DND-41 (cell line): Measurements from ENCODE around the gene SUMF2.
"Not testable (repeated sequence)": the region's sequence is repeated elsewhere in the genome, so short reads cannot be mapped to it uniquely, and the experiment has no call there.

Experiments used
- ATAC-seq: fragments of 200-7000 bp; cut with Tn5 transposase; 3 replicates; pipeline ENCODE4 v1.9.1; 2021; ENCODE audit warnings: low read depth; ENCODE audit not compliant: insufficient read depth
- DNase-seq: peaks from one replicate; pipeline ENCODE4 v3.0.0-alpha.2; 2020
- H2AFZ ChIP-seq: 2 replicates; pipeline ENCODE4 v1.6.0; 2012; ENCODE audit warnings: low read depth, low read length
- H3K27ac ChIP-seq: 2 replicates; pipeline ENCODE4 v1.5.1; 2012; ENCODE audit warnings: low read length, inconsistent platforms
- H3K27me3 ChIP-seq: fragments of 200-600 bp; sonication (generic); 2 replicates; pipeline ENCODE4 v1.6.0; 2012; ENCODE audit warnings: low read length, mild to moderate bottlenecking, inconsistent platforms; ENCODE audit not compliant: insufficient read depth, poor library complexity
- H3K36me3 ChIP-seq: 2 replicates; pipeline ENCODE4 v1.5.1; 2012; ENCODE audit warnings: low read length, inconsistent platforms; ENCODE audit not compliant: insufficient read depth
- H3K4me1 ChIP-seq: 2 replicates; pipeline ENCODE4 v1.5.1; 2012; ENCODE audit warnings: mild to moderate bottlenecking, low read length; ENCODE audit not compliant: insufficient read depth
- H3K4me2 ChIP-seq: 2 replicates; pipeline ENCODE4 v1.6.0; 2012; ENCODE audit warnings: mild to moderate bottlenecking, moderate library complexity, low read length, inconsistent platforms; ENCODE audit not compliant: insufficient read depth
- H3K4me3 ChIP-seq, 2 experiments: fragments of 200-600 bp in 1 of 2; shearing (Covaris generic) in 1 of 2; 2 replicates each; pipeline ENCODE4 v1.5.1; 2012 to 2016; ENCODE audit warnings: inconsistent platforms in 2 of 2, low read length in 2 of 2, mild to moderate bottlenecking in 2 of 2, low read depth in 1 of 2, moderate library complexity in 1 of 2
- H3K79me2 ChIP-seq: 2 replicates; pipeline ENCODE4 v1.6.0; 2012; ENCODE audit warnings: low read length, inconsistent platforms; ENCODE audit not compliant: insufficient read depth
- H3K9ac ChIP-seq: 2 replicates; pipeline ENCODE4 v1.6.0; 2012; ENCODE audit warnings: low read depth, mild to moderate bottlenecking, inconsistent platforms, low read length, moderate library complexity
- H3K9me3 ChIP-seq: 2 replicates; pipeline ENCODE4 v1.5.1; 2012; ENCODE audit warnings: low read length, moderate library complexity, mild to moderate bottlenecking, inconsistent platforms; ENCODE audit not compliant: insufficient read depth, severe bottlenecking
- H4K20me1 ChIP-seq: 2 replicates; pipeline ENCODE4 v1.6.0; 2012; ENCODE audit warnings: low read length; ENCODE audit not compliant: insufficient read depth
- EZH2 ChIP-seq: IDR thresholded peaks from 3 replicates; pipeline ENCODE4 v1.6.1; 2012; ENCODE audit warnings: borderline replicate concordance, low read depth, mild to moderate bottlenecking, moderate library complexity, low read length, inconsistent platforms; ENCODE audit not compliant: severe bottlenecking
- TF ChIP-seq, protein P1 (sequence below): IDR thresholded peaks from 2 replicates; pipeline ENCODE4 v1.5.1; 2012; ENCODE audit warnings: borderline replicate concordance, low read length, moderate library complexity, mild to moderate bottlenecking; ENCODE audit not compliant: poor library complexity, severe bottlenecking; ENCODE audit errors: extremely low read depth

SUMF2 gene

DNA sequence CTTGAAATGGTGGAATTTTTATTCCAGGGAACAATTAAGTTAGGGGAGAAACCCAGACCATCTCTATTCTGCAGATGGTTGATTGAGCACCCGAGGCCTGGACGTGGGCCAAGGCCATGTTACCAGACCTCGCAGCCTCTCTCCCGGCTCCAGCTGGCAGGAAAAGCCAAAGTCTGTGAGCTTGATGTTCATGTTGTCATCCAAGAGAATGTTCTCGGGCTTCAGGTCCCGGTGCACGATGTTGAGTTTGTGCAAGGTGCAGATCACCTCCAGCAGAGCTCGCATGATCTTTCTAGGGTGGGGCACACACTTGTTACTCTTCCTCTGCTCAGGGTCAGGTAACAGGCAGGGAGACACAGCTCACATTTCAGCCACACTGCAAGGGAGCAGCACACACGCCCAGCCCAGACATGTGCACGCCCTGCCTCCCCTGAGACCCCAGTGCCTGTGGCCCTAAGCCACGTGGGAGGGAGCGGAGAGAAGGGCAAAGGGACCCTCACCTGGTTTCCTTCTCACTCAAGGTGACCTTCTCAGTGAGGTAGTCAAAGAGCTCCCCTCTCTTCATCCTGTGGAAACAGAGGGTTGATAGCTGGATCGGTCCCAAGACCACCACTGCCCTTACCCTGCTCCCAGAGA is 19.2 kb downstream of the SUMF2 start:
- TF ChIP-seq EZH2 = no peak
- TF ChIP-seq, protein P1, sequence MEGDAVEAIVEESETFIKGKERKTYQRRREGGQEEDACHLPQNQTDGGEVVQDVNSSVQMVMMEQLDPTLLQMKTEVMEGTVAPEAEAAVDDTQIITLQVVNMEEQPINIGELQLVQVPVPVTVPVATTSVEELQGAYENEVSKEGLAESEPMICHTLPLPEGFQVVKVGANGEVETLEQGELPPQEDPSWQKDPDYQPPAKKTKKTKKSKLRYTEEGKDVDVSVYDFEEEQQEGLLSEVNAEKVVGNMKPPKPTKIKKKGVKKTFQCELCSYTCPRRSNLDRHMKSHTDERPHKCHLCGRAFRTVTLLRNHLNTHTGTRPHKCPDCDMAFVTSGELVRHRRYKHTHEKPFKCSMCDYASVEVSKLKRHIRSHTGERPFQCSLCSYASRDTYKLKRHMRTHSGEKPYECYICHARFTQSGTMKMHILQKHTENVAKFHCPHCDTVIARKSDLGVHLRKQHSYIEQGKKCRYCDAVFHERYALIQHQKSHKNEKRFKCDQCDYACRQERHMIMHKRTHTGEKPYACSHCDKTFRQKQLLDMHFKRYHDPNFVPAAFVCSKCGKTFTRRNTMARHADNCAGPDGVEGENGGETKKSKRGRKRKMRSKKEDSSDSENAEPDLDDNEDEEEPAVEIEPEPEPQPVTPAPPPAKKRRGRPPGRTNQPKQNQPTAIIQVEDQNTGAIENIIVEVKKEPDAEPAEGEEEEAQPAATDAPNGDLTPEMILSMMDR = no peak
- H3K9me3 ChIP-seq = no peaks in the 10 kb centered on the region
- peaks cover 48% of the 10 kb centered on the region for H3K36me3 ChIP-seq
- no peak overlapping the region for H3K27ac ChIP-seq
- no peak for ATAC-seq
- H3K4me2 ChIP-seq = no peak overlapping the region
- no peaks in the 10 kb centered on the region for H3K79me2 ChIP-seq
- H4K20me1 ChIP-seq = 0 out of 2 replicates have a peak, but pooled peaks cover 6% of the 10 kb centered on the region
- DNase-seq = no peak
- no peaks in the 10 kb centered on the region for H3K27me3 ChIP-seq
- no peak overlapping the region for H2AFZ ChIP-seq
- no peak overlapping the region for H3K9ac ChIP-seq
- H3K4me3 ChIP-seq = no peak overlapping the region
- no peaks in the 10 kb centered on the region for H3K4me1 ChIP-seq

DNA sequence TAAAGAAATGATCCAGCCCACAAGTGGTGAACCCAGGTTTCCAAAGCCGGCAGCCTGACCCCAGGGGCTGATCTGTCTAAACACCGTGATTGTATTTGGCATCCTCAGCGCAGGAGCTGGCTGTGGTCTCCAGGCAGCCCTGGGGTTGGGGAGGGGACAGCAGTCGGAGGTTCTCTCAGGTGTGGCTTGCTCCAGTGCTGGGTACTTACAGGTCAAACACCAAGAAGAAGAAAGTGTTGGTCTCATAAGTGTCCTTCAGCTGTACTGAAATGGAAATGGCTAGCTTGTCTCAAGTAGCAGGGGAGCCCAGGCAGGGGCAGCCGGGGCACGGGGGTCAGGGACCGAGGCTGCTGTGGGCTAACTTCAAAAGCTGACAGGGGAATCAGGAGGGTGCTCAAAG is 22.7 kb downstream of the SUMF2 start:
- no peaks in the 10 kb centered on the region for H3K27me3 ChIP-seq
- H3K27ac ChIP-seq = no peak overlapping the region
- no peaks in the 10 kb centered on the region for H3K9me3 ChIP-seq
- no peaks in the 10 kb centered on the region for H4K20me1 ChIP-seq
- DNase-seq (no peak), ATAC-seq (no peak)
- no peaks in the 10 kb centered on the region for H3K79me2 ChIP-seq
- H3K9ac ChIP-seq = no peak overlapping the region
- no peak overlapping the region for H2AFZ ChIP-seq
- TF ChIP-seq EZH2 = no peak
- TF ChIP-seq, protein P1 = no peak
- no peaks in the 10 kb centered on the region for H3K4me1 ChIP-seq
- H3K36me3 ChIP-seq = peaks cover 22% of the 10 kb centered on the region
- no peak overlapping the region for H3K4me2 ChIP-seq
- H3K4me3 ChIP-seq = no peak overlapping the region

DNA sequence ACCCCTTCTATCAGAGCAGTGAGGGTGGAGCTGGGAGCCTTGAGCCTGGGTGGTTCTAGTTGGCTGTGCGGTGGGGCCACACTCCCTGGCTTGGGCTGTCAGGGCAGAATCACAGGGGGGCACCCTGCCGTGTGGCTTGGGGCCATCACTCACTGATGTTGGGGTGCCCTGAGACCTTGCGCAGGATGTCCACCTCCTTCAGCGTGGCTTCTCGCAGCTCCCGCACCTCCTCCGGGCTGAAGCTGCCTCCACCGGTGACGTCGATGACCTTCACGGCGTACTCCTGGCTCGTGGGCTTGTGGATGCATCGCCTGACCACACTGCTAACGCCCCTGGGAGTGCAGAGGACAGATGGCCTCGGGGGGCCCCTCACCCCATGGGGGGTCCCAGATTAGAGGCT is 23.4 kb downstream of the SUMF2 start:
- H4K20me1 ChIP-seq = no peaks in the 10 kb centered on the region
- TF ChIP-seq EZH2 = no peak
- TF ChIP-seq, protein P1 = no peak

DNA sequence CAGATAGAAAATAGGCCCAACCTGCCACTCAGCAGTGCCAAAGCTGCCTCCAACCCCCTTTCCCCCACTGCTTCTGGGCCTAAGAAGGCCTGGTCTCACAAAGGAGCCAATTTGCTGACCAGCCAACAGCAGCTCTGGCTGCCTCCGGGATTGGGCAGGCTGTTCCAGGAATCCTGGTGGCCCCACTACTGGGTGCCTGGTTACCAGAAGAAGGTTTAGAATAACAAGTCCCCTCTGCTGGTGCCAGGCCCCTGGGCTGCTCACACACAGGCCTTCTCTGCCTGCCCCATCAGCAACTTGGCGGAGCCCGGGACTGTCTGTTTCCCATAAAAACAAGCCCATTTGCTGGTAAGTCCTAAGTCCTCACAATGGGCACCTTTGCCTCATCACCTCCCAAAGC is 27.5 kb downstream of the SUMF2 start:
- H3K79me2 ChIP-seq = no peaks in the 10 kb centered on the region
- no peak overlapping the region for H3K27ac ChIP-seq
- TF ChIP-seq, protein P1 = no peak
- H3K4me1 ChIP-seq = peaks cover 5% of the 10 kb centered on the region; the same call in 1 of the 2 replicates
- H3K27me3 ChIP-seq = no peaks in the 10 kb centered on the region
- H3K9ac ChIP-seq = no peak overlapping the region
- H3K4me2 ChIP-seq = no peak overlapping the region
- H2AFZ ChIP-seq = no peak overlapping the region
- H3K36me3 ChIP-seq = peaks cover 14% of the 10 kb centered on the region
- H3K4me3 ChIP-seq = no peak overlapping the region
- no peaks in the 10 kb centered on the region for H3K9me3 ChIP-seq
- no peak for ATAC-seq
- H4K20me1 ChIP-seq = no peaks in the 10 kb centered on the region
- no peak for DNase-seq

More for the DNA sequence above, 23.4 kb downstream of the SUMF2 start:
- no peaks in the 10 kb centered on the region for H3K4me1 ChIP-seq
- H3K27me3 ChIP-seq = no peaks in the 10 kb centered on the region
- H3K9ac ChIP-seq = no peak overlapping the region
- H3K4me3 ChIP-seq = no peak overlapping the region
- H3K79me2 ChIP-seq = no peaks in the 10 kb centered on the region
- H3K27ac ChIP-seq = no peak overlapping the region
- no peak overlapping the region for H3K4me2 ChIP-seq
- H2AFZ ChIP-seq = no peak overlapping the region
- peaks cover 18% of the 10 kb centered on the region for H3K36me3 ChIP-seq
- no peak for DNase-seq
- ATAC-seq = no peak
- no peaks in the 10 kb centered on the region for H3K9me3 ChIP-seq

DNA sequence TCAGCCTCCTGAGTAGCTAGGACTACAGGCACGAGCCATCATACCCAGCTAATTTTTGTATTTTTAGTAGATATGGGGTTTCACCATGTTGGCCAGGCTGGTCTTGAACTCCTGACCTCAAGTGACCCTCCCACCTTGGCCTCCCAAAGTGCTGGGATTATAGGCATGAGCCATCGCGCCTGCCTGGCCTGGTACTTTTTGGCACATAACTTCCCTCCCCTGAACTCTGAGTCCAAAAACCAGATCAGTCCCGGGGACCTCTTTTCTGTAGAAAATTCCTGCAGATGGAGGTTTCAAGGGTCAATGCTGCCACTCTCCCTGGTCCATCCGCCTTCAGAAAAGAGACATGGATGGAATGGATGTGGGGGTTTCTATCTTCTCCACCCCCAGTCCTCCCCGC is 28.3 kb downstream of the SUMF2 start:
- H3K27ac ChIP-seq, ATAC-seq, H3K79me2 ChIP-seq, DNase-seq, H3K4me2 ChIP-seq, H3K27me3 ChIP-seq, H2AFZ ChIP-seq, H3K9ac ChIP-seq, H3K4me1 ChIP-seq, H3K9me3 ChIP-seq, H3K4me3 ChIP-seq, H4K20me1 ChIP-seq: not testable (repeated sequence)
- peaks cover 11% of the 10 kb centered on the region for H3K36me3 ChIP-seq
